Measurements from ENCODE around the gene CCDC149.

GRCh38 chr4:24895461-24895860, 17.4 kb downstream of the CCDC149 start:
- TF ChIP-seq, protein P1, sequence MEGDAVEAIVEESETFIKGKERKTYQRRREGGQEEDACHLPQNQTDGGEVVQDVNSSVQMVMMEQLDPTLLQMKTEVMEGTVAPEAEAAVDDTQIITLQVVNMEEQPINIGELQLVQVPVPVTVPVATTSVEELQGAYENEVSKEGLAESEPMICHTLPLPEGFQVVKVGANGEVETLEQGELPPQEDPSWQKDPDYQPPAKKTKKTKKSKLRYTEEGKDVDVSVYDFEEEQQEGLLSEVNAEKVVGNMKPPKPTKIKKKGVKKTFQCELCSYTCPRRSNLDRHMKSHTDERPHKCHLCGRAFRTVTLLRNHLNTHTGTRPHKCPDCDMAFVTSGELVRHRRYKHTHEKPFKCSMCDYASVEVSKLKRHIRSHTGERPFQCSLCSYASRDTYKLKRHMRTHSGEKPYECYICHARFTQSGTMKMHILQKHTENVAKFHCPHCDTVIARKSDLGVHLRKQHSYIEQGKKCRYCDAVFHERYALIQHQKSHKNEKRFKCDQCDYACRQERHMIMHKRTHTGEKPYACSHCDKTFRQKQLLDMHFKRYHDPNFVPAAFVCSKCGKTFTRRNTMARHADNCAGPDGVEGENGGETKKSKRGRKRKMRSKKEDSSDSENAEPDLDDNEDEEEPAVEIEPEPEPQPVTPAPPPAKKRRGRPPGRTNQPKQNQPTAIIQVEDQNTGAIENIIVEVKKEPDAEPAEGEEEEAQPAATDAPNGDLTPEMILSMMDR (conservative IDR thresholded peaks at IDR 0.05): no peak
- TF ChIP-seq EZH2 (IDR thresholded peaks at IDR 0.05; ENCODE audit: low read depth): no peak

All from PC-9 (cell line).